K562 (cell line): Measurements from ENCODE around the gene PEF1. TPM values are rescaled to one million over a fixed set of nuclear protein-coding genes. Genes with fewer than 3 reads are reported as not detected.

Source experiments
- ATAC-seq: fragments of 200-7000 bp; cut with Tn5 transposase; 3 replicates; pipeline ENCODE4 v1.9.1; 2020; ENCODE audit warnings: moderate library complexity
- BruUV-seq: library from RNA; stranded (reverse); fragments of 400-500 nt; replicated peaks from 2 replicates; lab custom pipeline; 2021; lab: Mats Ljungman, UMichigan
- CTCF ChIA-PET: fragments of 300-600 bp; formaldehyde crosslinking; extraction: SDS; loops from one replicate; lab custom pipeline; 2021; ENCODE audit warnings: low intra/inter-chr PET ratio; lab: Yijun Ruan, JAX
- POLR2A ChIA-PET: fragments of 300-600, 350-650 bp; sonication (Branson Sonifier 250); formaldehyde crosslinking; extraction: SDS; loops from one replicate; lab custom pipeline; 2021; ENCODE audit warnings: antibody characterized with exemption, inconsistent platforms; lab: Yijun Ruan, JAX
- DNase-seq, 4 experiments: peaks; one replicate each; pipeline versions ENCODE4 v3.0.0 to v3.0.0-alpha.2; 2011 to 2018; ENCODE audit warnings: low spot score in 3 of 4, mixed read lengths in 3 of 4; ENCODE audit errors: extremely low read depth in 1 of 4
- FAIRE-seq: peaks from 2 replicates; lab custom pipeline; 2011; peaks lifted over from hg19 to GRCh38; lab: Jason Lieb, UNC
- H2AFZ ChIP-seq: 2 replicates; pipeline ENCODE4 v1.6.0; 2011; ENCODE audit warnings: low read depth, low read length, control low read depth, inconsistent platforms
- H3K27ac ChIP-seq: fragments of 200-600 bp; 3 replicates; pipeline ENCODE4 v1.8.0; 2011; ENCODE audit warnings: low read depth, mild to moderate bottlenecking, control low read depth, inconsistent platforms, low read length, moderate library complexity, mixed read lengths; ENCODE audit errors: extremely low read depth
- H3K27me3 ChIP-seq, 2 experiments: fragments of 300-600 bp in 1 of 2; 2 replicates in 1 of 2; 3 replicates in 1 of 2; pipeline versions ENCODE4 v1.6.0 to v1.8.0; 2011; ENCODE audit warnings: inconsistent platforms in 2 of 2, low read length in 2 of 2, mild to moderate bottlenecking in 1 of 2, mixed read lengths in 1 of 2, moderate library complexity in 1 of 2; ENCODE audit not compliant: control insufficient read depth in 2 of 2, insufficient read depth in 2 of 2
- H3K36me3 ChIP-seq: fragments of 300-600 bp; 3 replicates; pipeline ENCODE4 v1.8.0; 2011; ENCODE audit warnings: mild to moderate bottlenecking, low read length, inconsistent platforms; ENCODE audit not compliant: control insufficient read depth, insufficient read depth
- H3K4me1 ChIP-seq, 2 experiments: fragments of 200-600 bp in 1 of 2; replicated peaks in 1 of 2; 2 replicates in 1 of 2; 3 replicates in 1 of 2; pipeline versions ENCODE4 v1.5.1 to v1.8.0; 2011; ENCODE audit warnings: inconsistent platforms in 2 of 2, low read length in 2 of 2, mild to moderate bottlenecking in 1 of 2, mixed read lengths in 1 of 2, moderate library complexity in 1 of 2; ENCODE audit not compliant: control insufficient read depth in 2 of 2, insufficient read depth in 2 of 2
- H3K4me2 ChIP-seq: 2 replicates; pipeline ENCODE4 v1.6.1; 2011; ENCODE audit warnings: low read length, control low read depth, inconsistent platforms, mixed read lengths; ENCODE audit not compliant: insufficient read depth
- H3K4me3 ChIP-seq: fragments of 200-600 bp; sonication (generic), shearing (Covaris generic); 2 replicates; pipeline ENCODE4 v1.5.1; 2016; ENCODE audit warnings: control low read depth, inconsistent platforms
- H3K79me2 ChIP-seq: fragments of 200-600 bp; 3 replicates; pipeline ENCODE4 v1.8.0; 2011; ENCODE audit warnings: low read length, inconsistent platforms; ENCODE audit not compliant: control insufficient read depth, insufficient read depth
- H3K9ac ChIP-seq, 2 experiments: 2 replicates each; pipeline versions ENCODE4 v1.6.0 to v1.6.1; 2011; ENCODE audit warnings: low read depth in 2 of 2, low read length in 2 of 2, control low read depth in 1 of 2, inconsistent platforms in 1 of 2, mild to moderate bottlenecking in 1 of 2, mixed read lengths in 1 of 2; ENCODE audit not compliant: insufficient read depth in 1 of 2
- H3K9me1 ChIP-seq: one replicate; pipeline ENCODE4 v1.6.0; 2011; ENCODE audit warnings: inconsistent platforms, mild to moderate bottlenecking, low read length, moderate library complexity; ENCODE audit not compliant: control insufficient read depth, insufficient read depth
- H3K9me3 ChIP-seq: replicated peaks from 2 replicates; pipeline ENCODE4 v1.5.1; 2011; ENCODE audit warnings: low read depth, low read length, inconsistent platforms; ENCODE audit not compliant: control insufficient read depth, insufficient read depth
- H4K20me1 ChIP-seq: replicated peaks from 2 replicates; pipeline ENCODE4 v1.6.1; 2011; ENCODE audit warnings: low read length, inconsistent platforms, mixed read lengths; ENCODE audit not compliant: control insufficient read depth, insufficient read depth
- ESRRA ChIP-seq: fragments of 450-650 bp; IDR thresholded peaks from 2 replicates; pipeline ENCODE4 v1.6.1; 2014; ENCODE audit warnings: low read depth, mild to moderate bottlenecking, moderate library complexity, borderline replicate concordance
- PTBP1 ChIP-seq: fragments of 200-400 bp; formaldehyde crosslinking; IDR thresholded peaks from 2 replicates; pipeline ENCODE4 v1.6.1; 2017; ENCODE audit warnings: low read depth, low read length
- WGBS: fragments of 100-300 bp; shearing (Covaris generic); methylation state at CpG from one replicate; pipeline ENCODE4 v1.1.6; 2016; ENCODE audit warnings: low coverage, mixed read lengths; ENCODE audit not compliant: insufficient coverage; ENCODE audit errors: missing lambda C conversion rate; 5-methylcytosine and 5-hydroxymethylcytosine counted together
- in situ Hi-C: fragments of 300-500 bp; cut with MboI; formaldehyde crosslinking; loops from 4 replicates; pipeline ENCODE4 v1.15.0; 2018; ENCODE audit warnings: inconsistent platforms, mixed read lengths
- intact Hi-C: fragments of 100-400 bp; cut with micrococcal nuclease; formaldehyde crosslinking; loops from 2 replicates; pipeline ENCODE4 v1.14.2; 2022
- polyA plus RNA-seq, 8 experiments: library from polyadenylated mRNA; depleted of rRNA in 4 of 8; stranded (reverse) in 5 of 8; unstranded in 3 of 8; fragments of >200 nt; fragmentation: Nextera tagmentation in 2 of 8; fragmentation: Illumina TruSeq in 1 of 8; extraction: Ambion mirVana in 2 of 8; extraction: Trizol in 1 of 8; gene quantifications; 2 replicates each; pipeline versions ENCODE4 v1.2.1 to v1.2.3, GENCODE V29; 2011 to 2014; ENCODE audit warnings: inconsistent platforms in 1 of 8, missing spikeins in 1 of 8
- total RNA-seq, 7 experiments: library from RNA; depleted of rRNA in 6 of 7; stranded (reverse); fragments of >200 nt in 6 of 7; fragmentation: Illumina TruSeq in 2 of 7; extraction: Trizol in 2 of 7; gene quantifications; 2 replicates each; pipeline versions ENCODE4 v1.2.1 to v1.2.3, GENCODE V29; 2011 to 2021; ENCODE audit warnings: low replicate concordance in 1 of 7
- TF ChIP-seq, protein P1 (sequence below): fragments of 450-650 bp; formaldehyde crosslinking; IDR thresholded peaks from 2 replicates; pipeline ENCODE4 v1.4.0; 2022; ENCODE audit warnings: missing genetic modification characterization
- TF ChIP-seq, protein P2 (sequence below), 2 experiments: fragments of 250-450 bp in 1 of 2; fragments of 450-650 bp in 1 of 2; sonication (Bioruptor Pico) in 1 of 2; IDR thresholded peaks; 2 replicates each; pipeline versions ENCODE4 v1.6.1 to v1.8.0; 2016 to 2021; ENCODE audit warnings: mild to moderate bottlenecking in 2 of 2, moderate library complexity in 2 of 2, missing compliant biosample characterization in 1 of 2, missing genetic modification characterization in 1 of 2
- TF ChIP-seq, protein P3 (sequence below): fragments of 200-800 bp; sonication (Bioruptor generic); IDR thresholded peaks from 2 replicates; pipeline ENCODE4 v1.6.1; 2017; ENCODE audit warnings: missing genetic modification characterization, missing compliant biosample characterization

Gene PEF1
- total and polyA plus RNA-seq, 9 of the 15 experiments (the other 6 are each of a cell fraction or from before 2014, with no cell fraction given): 26.3 to 95.5 (median 61.9) TPM

DNA sequence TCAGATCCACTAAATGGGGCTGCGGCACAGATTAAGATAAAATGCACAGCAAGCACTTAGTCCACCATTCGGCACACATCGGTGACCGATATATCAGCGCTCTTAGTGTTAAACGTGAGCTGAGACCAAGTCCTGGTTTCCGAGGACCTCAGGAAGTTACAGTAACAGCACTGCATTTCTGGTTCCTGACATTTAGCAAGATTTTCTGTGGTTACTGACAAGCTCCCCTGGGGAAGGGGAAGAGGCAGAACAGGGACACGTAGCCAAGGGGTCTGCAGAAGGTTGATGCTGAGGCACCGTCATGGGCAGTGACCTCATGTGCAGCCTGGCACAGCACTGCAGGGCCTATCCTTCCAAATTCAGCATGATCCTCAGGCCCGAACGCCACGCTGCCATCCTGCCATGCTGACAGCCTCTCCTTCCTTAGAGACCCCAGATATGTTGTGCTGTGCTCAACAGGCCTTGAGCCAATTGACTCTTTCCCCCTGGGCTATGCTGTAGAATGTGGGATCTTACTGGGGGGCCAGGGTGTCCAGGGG lies 13.4 kb upstream of the PEF1 start:
- POLR2A ChIA-PET: interaction anchor here (0.8 to 1.5 kb wide), 2 partner anchors 12 to 13 kb away, joined by 4 to 5 read pairs; partner anchors contain the start of gene PEF1

More for the DNA sequence above, 13.4 kb upstream of the PEF1 start:
- Histone ChIP-seq H4K20me1 (peaks cover 17% of the 10 kb centered on the region; the same call in 1 of the 2 replicates), H3K27me3 (peaks cover 40 to 91% of the 10 kb centered on the region in 2 experiments; a peak in 4 of 5 replicates), H3K27ac (no peak overlapping the region), H3K36me3 (no peaks in the 10 kb centered on the region), H3K9me3 (no peaks in the 10 kb centered on the region), H3K4me3 (no peak overlapping the region), H3K79me2 (no peaks in the 10 kb centered on the region), H2AFZ (no peak overlapping the region), H3K4me1 (no peaks in the 10 kb centered on the region), H3K9me1 (no peaks in the 10 kb centered on the region), H3K4me2 (no peak overlapping the region), H3K9ac (0 out of 4 replicates have a peak overlapping the region, but pooled peaks of 1 of the 2 experiments have one; percentile 17)
- ATAC-seq: no peak
- no TSS peak for BruUV-seq
- TF ChIP-seq, protein P1, sequence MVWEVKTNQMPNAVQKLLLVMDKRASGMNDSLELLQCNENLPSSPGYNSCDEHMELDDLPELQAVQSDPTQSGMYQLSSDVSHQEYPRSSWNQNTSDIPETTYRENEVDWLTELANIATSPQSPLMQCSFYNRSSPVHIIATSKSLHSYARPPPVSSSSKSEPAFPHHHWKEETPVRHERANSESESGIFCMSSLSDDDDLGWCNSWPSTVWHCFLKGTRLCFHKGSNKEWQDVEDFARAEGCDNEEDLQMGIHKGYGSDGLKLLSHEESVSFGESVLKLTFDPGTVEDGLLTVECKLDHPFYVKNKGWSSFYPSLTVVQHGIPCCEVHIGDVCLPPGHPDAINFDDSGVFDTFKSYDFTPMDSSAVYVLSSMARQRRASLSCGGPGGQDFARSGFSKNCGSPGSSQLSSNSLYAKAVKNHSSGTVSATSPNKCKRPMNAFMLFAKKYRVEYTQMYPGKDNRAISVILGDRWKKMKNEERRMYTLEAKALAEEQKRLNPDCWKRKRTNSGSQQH: no peak
- TF ChIP-seq, protein P2, sequence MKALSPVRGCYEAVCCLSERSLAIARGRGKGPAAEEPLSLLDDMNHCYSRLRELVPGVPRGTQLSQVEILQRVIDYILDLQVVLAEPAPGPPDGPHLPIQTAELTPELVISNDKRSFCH (CRISPR knock-in tag; IDR thresholded peaks at IDR 0.05): no peak
- TF ChIP-seq, protein P2 (tag; IDR thresholded peaks at IDR 0.05): no peak
- TF ChIP-seq, protein P3, sequence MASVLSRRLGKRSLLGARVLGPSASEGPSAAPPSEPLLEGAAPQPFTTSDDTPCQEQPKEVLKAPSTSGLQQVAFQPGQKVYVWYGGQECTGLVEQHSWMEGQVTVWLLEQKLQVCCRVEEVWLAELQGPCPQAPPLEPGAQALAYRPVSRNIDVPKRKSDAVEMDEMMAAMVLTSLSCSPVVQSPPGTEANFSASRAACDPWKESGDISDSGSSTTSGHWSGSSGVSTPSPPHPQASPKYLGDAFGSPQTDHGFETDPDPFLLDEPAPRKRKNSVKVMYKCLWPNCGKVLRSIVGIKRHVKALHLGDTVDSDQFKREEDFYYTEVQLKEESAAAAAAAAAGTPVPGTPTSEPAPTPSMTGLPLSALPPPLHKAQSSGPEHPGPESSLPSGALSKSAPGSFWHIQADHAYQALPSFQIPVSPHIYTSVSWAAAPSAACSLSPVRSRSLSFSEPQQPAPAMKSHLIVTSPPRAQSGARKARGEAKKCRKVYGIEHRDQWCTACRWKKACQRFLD: no peak
- no peak for TF ChIP-seq PTBP1
- peak; percentile 61; the same call in 1 of the 2 replicates for TF ChIP-seq ESRRA
- WGBS: under 1% methylated on average over 12 of the region's 12 CpGs
- FAIRE-seq: no peak
- in situ Hi-C loops (no loop called here), intact Hi-C loops (no loop called here)
- CTCF ChIA-PET: no interaction called here
- DNase-seq: no peak
